Thyroid gland (tissue), 4 donors: ENCODE data around the gene SMIM11.
"Not testable (repeated sequence)": the region's sequence is repeated elsewhere in the genome, so short reads cannot be mapped to it uniquely, and the experiment has no call there.

Experiments used
- CTCF ChIP-seq, 6 experiments: fragments of 200-600 bp in 3 of 6; fragments of 450-650 bp in 3 of 6; sonication (generic) in 3 of 6; IDR thresholded peaks; one replicate each; pipeline ENCODE4 v1.5.1; 2016 to 2019; ENCODE audit warnings: antibody characterized with exemption in 6 of 6, mild to moderate bottlenecking in 2 of 6, inconsistent platforms in 1 of 6, moderate library complexity in 1 of 6
- POLR2A ChIP-seq, 2 donors: fragments of 450-650 bp; IDR thresholded peaks; one replicate each; pipeline ENCODE4 v1.6.1; 2017; ENCODE audit warnings: antibody characterized with exemption in 2 of 2, mild to moderate bottlenecking in 2 of 2, moderate library complexity in 1 of 2

DNA sequence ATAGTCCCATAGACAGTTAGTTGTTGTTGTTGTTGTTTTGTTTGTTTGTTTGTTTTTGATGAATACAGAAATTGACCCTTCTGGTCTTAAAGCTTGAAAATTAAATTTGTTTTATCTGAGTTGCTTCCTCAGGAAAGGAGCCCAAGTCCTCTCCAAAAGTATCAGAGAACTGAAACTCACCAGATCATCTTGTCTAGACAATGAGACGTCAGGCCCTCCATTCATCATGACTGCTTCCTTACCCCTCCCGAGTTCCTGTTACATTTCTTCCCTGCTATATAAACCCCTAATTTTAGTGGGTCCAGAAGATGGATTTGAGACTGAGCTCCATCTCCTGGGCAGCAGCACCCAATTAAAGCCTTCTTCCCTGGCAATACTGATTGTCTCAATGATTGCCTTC is 31.4 kb downstream of the SMIM11 start:
- TF ChIP-seq CTCF, POLR2A (IDR thresholded peaks at IDR 0.05): not testable (repeated sequence)
